SU-DHL-6 (cell line): ENCODE results near the gene COBL.

Experiments used
- EZH2phosphoT487 ChIP-seq: fragments of 200-600 bp; sonication (generic), shearing (Covaris generic); conservative IDR thresholded peaks from 2 replicates; pipeline ENCODE4 v1.6.1; 2018; ENCODE audit warnings: mild to moderate bottlenecking, antibody characterized with exemption, low read length, moderate library complexity, mixed read lengths
- TF ChIP-seq, protein P1 (sequence below): fragments of 200-600 bp; sonication (generic); IDR thresholded peaks from one replicate; pipeline ENCODE4 v1.5.1; 2017; ENCODE audit warnings: antibody characterized with exemption, mild to moderate bottlenecking, low read length, moderate library complexity; ENCODE audit not compliant: insufficient read depth, poor library complexity, severe bottlenecking

GRCh38 chr7:51040787-51041186 lies 275.8 kb downstream of the COBL start:
- TF ChIP-seq, protein P1, sequence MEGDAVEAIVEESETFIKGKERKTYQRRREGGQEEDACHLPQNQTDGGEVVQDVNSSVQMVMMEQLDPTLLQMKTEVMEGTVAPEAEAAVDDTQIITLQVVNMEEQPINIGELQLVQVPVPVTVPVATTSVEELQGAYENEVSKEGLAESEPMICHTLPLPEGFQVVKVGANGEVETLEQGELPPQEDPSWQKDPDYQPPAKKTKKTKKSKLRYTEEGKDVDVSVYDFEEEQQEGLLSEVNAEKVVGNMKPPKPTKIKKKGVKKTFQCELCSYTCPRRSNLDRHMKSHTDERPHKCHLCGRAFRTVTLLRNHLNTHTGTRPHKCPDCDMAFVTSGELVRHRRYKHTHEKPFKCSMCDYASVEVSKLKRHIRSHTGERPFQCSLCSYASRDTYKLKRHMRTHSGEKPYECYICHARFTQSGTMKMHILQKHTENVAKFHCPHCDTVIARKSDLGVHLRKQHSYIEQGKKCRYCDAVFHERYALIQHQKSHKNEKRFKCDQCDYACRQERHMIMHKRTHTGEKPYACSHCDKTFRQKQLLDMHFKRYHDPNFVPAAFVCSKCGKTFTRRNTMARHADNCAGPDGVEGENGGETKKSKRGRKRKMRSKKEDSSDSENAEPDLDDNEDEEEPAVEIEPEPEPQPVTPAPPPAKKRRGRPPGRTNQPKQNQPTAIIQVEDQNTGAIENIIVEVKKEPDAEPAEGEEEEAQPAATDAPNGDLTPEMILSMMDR, result no peak
- no peak for TF ChIP-seq EZH2phosphoT487
